Peyer's patch (tissue), 4 donors: ENCODE results near the gene ZG16B. TPM values are rescaled to one million over a fixed set of nuclear protein-coding genes. Genes with fewer than 3 reads are reported as not detected.

ENCODE experiments used
- DNase-seq, 3 donors: peaks; one replicate each; pipeline ENCODE4 v3.0.0-alpha.2; 2017 to 2019
- H3K27ac ChIP-seq, 4 donors: fragments of 200-600 bp; sonication (generic); one replicate each; pipeline ENCODE4 v1.5.1; 2016 to 2019
- H3K27me3 ChIP-seq, 2 donors: fragments of 200-600 bp; sonication (generic); one replicate each; pipeline ENCODE4 v1.5.1; 2019
- H3K36me3 ChIP-seq, 3 donors: fragments of 200-600 bp; sonication (generic); one replicate each; pipeline ENCODE4 v1.5.1; 2016 to 2019
- H3K4me1 ChIP-seq, 4 donors: fragments of 200-600 bp; sonication (generic); one replicate each; pipeline ENCODE4 v1.5.1; 2016 to 2019
- H3K4me3 ChIP-seq, 4 donors: fragments of 200-600 bp; sonication (generic); 1 replicate in 3 of 4; 2 replicates in 1 of 4; pipeline ENCODE4 v1.5.1; 2016 to 2019; ENCODE audit warnings: mild to moderate bottlenecking in 1 of 4
- H3K9me3 ChIP-seq, 4 donors: fragments of 200-600 bp; sonication (generic); one replicate each; pipeline ENCODE4 v1.5.1; 2016 to 2019; ENCODE audit warnings: mild to moderate bottlenecking in 1 of 4
- CTCF ChIP-seq, 6 experiments: fragments of 450-650 bp in 4 of 6; fragments of 200-600 bp in 2 of 6; sonication (generic) in 1 of 6; IDR thresholded peaks; one replicate each; pipeline ENCODE4 v1.5.1; 2017 to 2019; ENCODE audit warnings: antibody characterized with exemption in 6 of 6, mild to moderate bottlenecking in 3 of 6, moderate library complexity in 1 of 6
- POLR2A ChIP-seq, 2 donors: fragments of 450-650 bp; IDR thresholded peaks; one replicate each; pipeline ENCODE4 v1.5.1; 2017; ENCODE audit warnings: antibody characterized with exemption in 2 of 2, mild to moderate bottlenecking in 2 of 2, moderate library complexity in 2 of 2
- total RNA-seq, 4 donors: library from RNA; depleted of rRNA; stranded (reverse); fragments of >200 nt; gene quantifications; one replicate each; pipeline ENCODE4 v1.1.0, GENCODE V29; 2016

ZG16B gene
- total RNA-seq, 4 donors from 2014 or later: 2.5 to 13.0 (median 5.5) TPM

GRCh38 chr16:2833776-2834175 lies 3.7 kb downstream of the ZG16B start:
- Histone ChIP-seq H3K4me1 (no peaks in the 10 kb centered on the region), H3K27me3 (no peaks in the 10 kb centered on the region), H3K27ac (no peak overlapping the region), H3K4me3 (no peak overlapping the region), H3K9me3 (no peaks in the 10 kb centered on the region), H3K36me3 (no peaks in the 10 kb centered on the region)
- DNase-seq: peak in 1 of 3 donors; percentile 1
- no peak for TF ChIP-seq CTCF (IDR thresholded peaks at IDR 0.05)
- TF ChIP-seq POLR2A (IDR thresholded peaks at IDR 0.05): no peak

- H3K9me3 ChIP-seq: no peaks in the 10 kb centered on the region
- DNase-seq: no peak
- H3K4me1 ChIP-seq: no peaks in the 10 kb centered on the region
- TF ChIP-seq CTCF (IDR thresholded peaks at IDR 0.05) (no peak), POLR2A (IDR thresholded peaks at IDR 0.05) (no peak)
- no peaks in the 10 kb centered on the region for H3K36me3 ChIP-seq
- no peak overlapping the region for H3K27ac ChIP-seq
- no peaks in the 10 kb centered on the region for H3K27me3 ChIP-seq
- no peak overlapping the region for H3K4me3 ChIP-seq
Observed at GRCh38 chr16:2834968-2835367, 4.9 kb downstream of the ZG16B start.

GRCh38 chr16:2835638-2836493 lies 5.8 kb downstream of the ZG16B start:
- H3K4me1 ChIP-seq: peaks cover 0 to 2% (median 0%) of the 10 kb centered on the region in 4 donors
- H3K4me3 ChIP-seq: no peak overlapping the region
- TF ChIP-seq CTCF (IDR thresholded peaks at IDR 0.05) (peak in 2 of 6 experiments; percentile 7 to 13), POLR2A (IDR thresholded peaks at IDR 0.05) (no peak)
- no peaks in the 10 kb centered on the region for H3K27me3 ChIP-seq
- no peak for DNase-seq
- no peak overlapping the region for H3K27ac ChIP-seq
- no peaks in the 10 kb centered on the region for H3K36me3 ChIP-seq
- no peaks in the 10 kb centered on the region for H3K9me3 ChIP-seq

GRCh38 chr16:2836646-2837508 lies 6.8 kb downstream of the ZG16B start:
- H3K4me1 ChIP-seq: peaks cover 0 to 10% (median 3%) of the 10 kb centered on the region in 4 donors
- H3K4me3 ChIP-seq: no peak overlapping the region
- no peaks in the 10 kb centered on the region for H3K27me3 ChIP-seq
- no peak for TF ChIP-seq CTCF (IDR thresholded peaks at IDR 0.05)
- TF ChIP-seq POLR2A (IDR thresholded peaks at IDR 0.05): no peak
- H3K9me3 ChIP-seq: no peaks in the 10 kb centered on the region
- no peaks in the 10 kb centered on the region for H3K36me3 ChIP-seq
- no peak for DNase-seq
- H3K27ac ChIP-seq: no peak overlapping the region

DNA sequence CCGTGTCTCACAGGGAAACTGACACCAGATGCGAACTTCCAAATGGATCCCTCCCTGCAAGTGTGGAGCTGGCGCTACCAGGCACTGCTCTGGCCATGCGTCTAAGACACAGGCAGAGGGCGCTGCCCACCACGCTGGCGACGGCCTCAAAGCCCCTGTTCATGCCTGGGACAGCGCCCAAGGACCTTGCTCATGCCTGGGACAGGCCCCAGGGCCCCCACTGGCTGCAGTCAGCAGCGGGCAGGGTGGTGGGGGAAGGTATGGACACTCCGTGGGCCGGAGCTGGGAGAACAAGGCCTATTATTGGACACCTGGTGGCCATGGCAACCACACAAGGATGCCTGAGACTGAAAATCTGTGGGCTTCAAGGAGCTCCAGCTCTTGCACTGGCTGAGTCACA lies 8.8 kb downstream of the ZG16B start:
- Histone ChIP-seq H3K27me3 (no peaks in the 10 kb centered on the region), H3K27ac (no peak overlapping the region), H3K9me3 (no peaks in the 10 kb centered on the region), H3K4me3 (no peak overlapping the region), H3K4me1 (peaks cover 0 to 16% (median 9%) of the 10 kb centered on the region in 4 donors), H3K36me3 (no peaks in the 10 kb centered on the region)
- TF ChIP-seq POLR2A (IDR thresholded peaks at IDR 0.05) (no peak), CTCF (IDR thresholded peaks at IDR 0.05) (peak in 4 of 6 experiments; percentile 51 to 80 (median 74))
- DNase-seq: peak; percentile 24 to 75 (median 74)
